Skin epidermis (tissue), 12 donors: Measurements from ENCODE around the gene SOCS3.
"Not testable (repeated sequence)": the region's sequence is repeated elsewhere in the genome, so short reads cannot be mapped to it uniquely, and the experiment has no call there.

Source experiments
- H3K27ac ChIP-seq, 21 experiments: fragments of 200-600 bp; sonication (generic) in 11 of 21; one replicate each; pipeline ENCODE4 v1.5.0; 2020; ENCODE audit warnings: mild to moderate bottlenecking in 3 of 21, inconsistent platforms in 2 of 21, moderate library complexity in 2 of 21
- H3K4me3 ChIP-seq, 7 experiments: fragments of 200-600 bp; sonication (generic) in 2 of 7; one replicate each; pipeline ENCODE4 v1.5.0; 2020; ENCODE audit warnings: inconsistent platforms in 2 of 7, mild to moderate bottlenecking in 2 of 7, moderate library complexity in 1 of 7

The SOCS3 gene

DNA sequence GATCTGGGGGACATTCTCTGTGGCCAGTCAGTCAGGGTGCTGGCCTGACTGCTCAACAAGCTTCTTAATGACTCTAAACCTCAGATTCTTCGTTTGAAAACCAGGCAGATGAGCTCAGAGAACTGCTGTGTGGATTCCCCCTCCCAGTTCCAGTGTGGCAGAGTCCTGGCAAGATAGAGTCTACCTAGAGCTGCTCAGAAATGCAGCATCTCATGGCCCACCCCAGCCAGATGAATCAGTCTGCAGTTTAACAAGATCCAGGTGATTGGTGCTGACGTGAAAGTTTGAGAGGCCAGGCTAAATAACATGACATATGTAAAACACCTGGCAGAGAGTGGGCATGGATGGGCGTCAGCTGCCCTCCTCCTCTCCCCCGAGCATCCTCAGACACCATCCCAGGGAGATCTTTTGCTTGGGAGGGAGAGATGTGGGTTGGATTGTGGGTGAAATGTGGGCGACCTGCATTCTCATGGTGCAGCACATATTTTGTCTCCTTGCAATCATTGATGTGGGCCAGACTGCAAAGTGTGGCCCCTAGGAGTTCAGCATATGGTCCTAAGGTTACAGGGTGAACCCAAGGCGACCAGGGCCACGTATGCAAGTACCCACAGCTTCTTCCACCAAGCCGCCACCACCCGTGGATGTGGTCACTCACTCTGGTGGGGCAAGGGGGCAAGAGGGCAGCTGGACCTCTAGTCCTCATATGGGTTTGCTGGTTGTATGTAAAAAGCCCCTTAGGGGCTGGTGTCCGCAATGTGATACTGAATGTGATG is 19.5 kb downstream of the SOCS3 start:
- peak overlapping the region in 12 of 21 experiments; percentile 31 to 98 (median 92) for H3K27ac ChIP-seq
- H3K4me3 ChIP-seq, result no peak overlapping the region

GRCh38 chr17:78338486-78339259 is 21.2 kb downstream of the SOCS3 start:
- H3K4me3 ChIP-seq, result no peak overlapping the region
- H3K27ac ChIP-seq, result peak overlapping the region in 14 of 21 experiments; percentile 11 to 97 (median 60)

GRCh38 chr17:78337244-78338109 is 22.4 kb downstream of the SOCS3 start:
- Histone ChIP-seq H3K4me3 (no peak overlapping the region), H3K27ac (peak overlapping the region in 18 of 21 experiments; percentile 5 to 97 (median 52))

- H3K27ac ChIP-seq, result peak overlapping the region in 2 of 21 experiments; percentile 24 to 31
Observed at GRCh38 chr17:78335209-78335608, 24.7 kb downstream of the SOCS3 start.

GRCh38 chr17:78332991-78333390 is 26.9 kb downstream of the SOCS3 start:
- H3K27ac ChIP-seq, result peak overlapping the region in 2 of 21 experiments; percentile 19 to 34
- no peak overlapping the region for H3K4me3 ChIP-seq

More at GRCh38 chr17:78335209-78335608, 24.7 kb downstream of the SOCS3 start:
- no peak overlapping the region for H3K4me3 ChIP-seq

DNA sequence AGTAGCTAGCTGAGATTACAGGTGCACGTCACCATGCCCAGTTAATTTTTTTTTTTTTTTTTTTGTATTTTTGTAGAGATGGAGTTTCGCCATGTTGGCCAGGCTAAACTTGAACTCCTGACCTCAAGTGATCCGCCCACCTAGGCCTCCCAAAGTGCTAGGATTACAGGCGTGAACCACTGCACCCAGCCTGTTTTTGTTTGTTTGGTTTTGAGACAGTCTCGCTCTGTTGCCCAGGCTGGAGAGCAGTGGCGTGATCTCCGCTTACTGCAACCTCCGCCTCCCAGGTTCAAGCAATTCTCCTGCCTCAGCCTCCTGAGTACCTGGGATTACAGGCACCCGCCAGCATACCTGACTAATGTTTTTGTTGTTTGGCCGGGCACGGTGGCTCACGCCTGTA is 28.5 kb downstream of the SOCS3 start:
- not testable (repeated sequence) for H3K4me3 ChIP-seq, H3K27ac ChIP-seq

DNA sequence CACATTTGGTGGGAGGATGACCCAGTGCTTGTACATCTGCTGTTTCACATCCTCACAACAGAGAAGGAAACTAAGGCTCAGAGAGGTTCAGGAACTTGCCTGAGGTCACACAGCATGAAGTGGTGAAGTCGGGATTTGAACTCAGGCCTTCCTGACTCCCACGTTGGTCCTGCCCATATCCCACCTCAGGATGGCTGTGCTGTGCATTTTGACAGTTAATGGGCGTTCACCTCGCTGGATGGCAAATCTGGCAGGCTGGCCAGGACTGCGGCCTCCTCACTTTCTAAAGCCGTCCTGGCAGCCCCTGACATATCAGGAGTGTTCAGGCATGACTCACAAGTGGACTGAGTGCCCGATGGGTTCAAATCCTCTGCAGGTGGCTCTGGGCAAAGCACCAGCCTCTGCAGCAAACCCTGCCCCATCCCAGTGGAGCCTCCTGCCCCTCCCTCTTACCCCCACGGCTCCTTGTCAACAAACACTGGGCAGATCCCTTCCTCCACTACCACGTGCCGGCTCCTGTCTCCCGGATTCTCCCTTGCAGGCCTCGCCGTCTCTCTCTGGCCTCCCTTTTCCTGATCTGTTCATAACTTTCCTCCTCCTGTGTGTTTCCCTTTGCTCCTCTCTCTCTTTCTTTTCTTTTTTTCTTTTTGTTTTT is 29.2 kb downstream of the SOCS3 start:
- Histone ChIP-seq H3K4me3 (no peak overlapping the region), H3K27ac (peak overlapping the region in 1 of 21 experiments; percentile 34)

DNA sequence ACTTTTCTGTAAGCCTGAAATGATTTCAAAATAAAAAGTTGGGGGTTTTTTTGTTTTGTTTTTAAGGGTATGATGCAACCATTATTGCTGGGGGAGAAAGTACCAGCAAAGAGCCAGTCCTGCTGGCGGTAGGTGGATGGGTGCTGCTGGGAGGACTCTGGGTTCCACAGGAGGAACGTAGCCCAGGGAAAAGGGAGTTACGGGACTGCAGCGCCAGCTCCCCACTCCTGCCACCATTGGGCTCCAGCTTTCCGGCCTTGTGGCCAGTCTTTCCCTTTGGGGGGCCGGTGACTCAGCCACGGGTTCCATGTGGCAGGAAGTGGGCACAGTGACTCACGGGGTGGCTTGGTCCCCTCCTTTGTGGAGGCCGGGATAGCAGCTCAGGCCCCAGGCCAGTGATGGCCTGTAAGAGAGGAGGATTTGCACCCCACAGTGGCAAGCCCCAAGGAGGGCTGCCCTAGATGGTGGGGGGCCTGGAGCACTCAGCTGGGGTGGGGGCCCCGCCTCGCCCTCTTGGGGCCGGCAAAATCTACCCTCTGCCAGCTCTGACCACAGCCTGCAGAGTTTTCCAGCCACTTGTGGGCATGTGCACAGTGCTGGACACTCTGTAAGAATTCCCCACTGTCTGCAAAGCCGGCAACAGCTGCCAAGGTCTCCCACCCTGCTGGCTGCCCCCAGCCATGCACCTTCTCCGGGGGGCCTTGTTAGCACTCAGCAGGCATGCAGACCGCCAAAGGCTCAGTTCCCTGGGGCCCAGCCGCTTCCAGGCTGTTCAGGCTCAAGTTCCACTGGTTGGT is 30.4 kb downstream of the SOCS3 start:
- peak overlapping the region in 20 of 21 experiments; percentile 19 to 77 (median 66) for H3K27ac ChIP-seq
- no peak overlapping the region for H3K4me3 ChIP-seq

DNA sequence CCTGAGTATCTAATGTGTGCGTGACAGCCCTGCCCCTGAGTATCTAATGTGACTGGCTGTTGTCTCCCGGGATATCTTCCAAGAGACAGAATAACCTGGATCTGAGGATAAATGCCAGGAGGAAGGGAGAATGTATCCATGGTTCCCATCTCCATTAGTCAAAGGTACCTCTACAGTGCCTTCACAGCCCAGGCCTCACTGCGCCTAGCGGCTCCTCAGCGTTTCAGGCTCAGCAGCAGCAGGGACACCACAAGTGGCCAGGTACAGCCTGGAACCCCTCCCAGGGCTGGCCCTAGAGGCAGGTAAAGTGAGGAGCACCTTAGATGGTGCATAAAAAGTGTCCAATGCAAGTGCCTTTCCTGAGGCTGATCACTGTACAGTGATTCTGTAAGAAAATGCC is 32.0 kb downstream of the SOCS3 start:
- H3K27ac ChIP-seq, result peak overlapping the region in 5 of 21 experiments; percentile 11 to 65 (median 42)
- no peak overlapping the region for H3K4me3 ChIP-seq

DNA sequence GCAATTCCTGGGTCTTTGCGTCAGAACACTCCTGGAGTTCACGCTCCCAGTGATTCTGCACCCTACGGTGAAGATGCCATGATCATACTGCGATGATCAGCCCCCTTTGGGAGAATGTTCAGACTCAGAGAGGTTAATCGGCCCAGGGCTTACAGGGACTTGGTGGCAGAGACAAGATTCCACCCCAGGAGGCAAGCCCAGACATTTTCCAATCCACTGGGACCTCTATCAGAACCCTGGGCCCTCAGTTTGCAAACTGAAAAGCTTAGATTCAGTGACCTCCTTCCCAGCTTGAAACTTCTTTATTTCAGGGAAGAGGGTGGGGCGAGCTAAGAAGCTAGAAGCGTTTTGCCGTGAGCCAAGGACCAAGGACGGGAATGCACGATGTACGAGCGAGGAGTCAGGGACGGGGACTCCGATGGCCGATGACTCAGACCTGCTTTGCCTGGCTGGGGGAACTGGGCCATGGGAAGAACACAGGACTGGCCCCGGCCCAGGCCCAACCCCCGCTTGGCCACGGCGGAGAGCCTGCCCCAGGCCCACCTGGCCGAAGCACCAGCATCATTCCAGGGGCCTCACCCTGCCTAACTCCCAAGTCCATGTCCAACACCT is 34.7 kb downstream of the SOCS3 start:
- peak overlapping the region in 1 of 7 experiments; percentile 7 for H3K4me3 ChIP-seq
- peak overlapping the region; percentile 31 to 98 (median 86) for H3K27ac ChIP-seq

GRCh38 chr17:78324391-78325075 is 35.3 kb downstream of the SOCS3 start:
- Histone ChIP-seq H3K4me3 (peak overlapping the region in 1 of 7 experiments; percentile 7), H3K27ac (peak overlapping the region; percentile 36 to 98 (median 86))

DNA sequence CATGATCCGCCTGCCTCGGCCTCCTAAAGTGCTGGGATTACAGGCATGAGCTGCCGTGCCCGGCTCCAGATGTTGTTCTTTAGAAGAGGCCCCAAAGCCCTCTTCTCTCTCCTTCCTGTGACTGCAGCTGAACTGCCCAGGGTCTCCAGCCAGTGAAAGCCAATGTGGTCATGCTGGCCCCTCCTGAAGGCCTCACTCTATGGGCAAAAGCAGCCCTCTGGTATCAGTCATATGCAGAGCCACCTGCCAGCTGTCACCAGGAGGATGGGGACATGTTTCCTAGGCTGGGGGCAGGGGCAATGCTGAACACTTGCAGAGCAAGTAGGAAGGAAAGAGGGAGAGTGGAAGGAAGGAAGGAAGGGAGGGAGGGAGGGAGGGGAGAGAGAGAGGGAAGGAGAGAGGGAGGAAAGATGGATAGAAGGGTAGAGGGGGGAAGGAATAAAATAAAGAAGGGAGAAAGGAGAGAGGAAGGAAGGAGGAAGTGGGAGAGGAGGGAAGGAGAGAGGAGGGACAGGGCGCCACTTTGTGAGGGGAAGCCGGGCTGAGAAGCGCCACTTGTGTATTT is 36.0 kb downstream of the SOCS3 start:
- no peak overlapping the region for H3K4me3 ChIP-seq

DNA sequence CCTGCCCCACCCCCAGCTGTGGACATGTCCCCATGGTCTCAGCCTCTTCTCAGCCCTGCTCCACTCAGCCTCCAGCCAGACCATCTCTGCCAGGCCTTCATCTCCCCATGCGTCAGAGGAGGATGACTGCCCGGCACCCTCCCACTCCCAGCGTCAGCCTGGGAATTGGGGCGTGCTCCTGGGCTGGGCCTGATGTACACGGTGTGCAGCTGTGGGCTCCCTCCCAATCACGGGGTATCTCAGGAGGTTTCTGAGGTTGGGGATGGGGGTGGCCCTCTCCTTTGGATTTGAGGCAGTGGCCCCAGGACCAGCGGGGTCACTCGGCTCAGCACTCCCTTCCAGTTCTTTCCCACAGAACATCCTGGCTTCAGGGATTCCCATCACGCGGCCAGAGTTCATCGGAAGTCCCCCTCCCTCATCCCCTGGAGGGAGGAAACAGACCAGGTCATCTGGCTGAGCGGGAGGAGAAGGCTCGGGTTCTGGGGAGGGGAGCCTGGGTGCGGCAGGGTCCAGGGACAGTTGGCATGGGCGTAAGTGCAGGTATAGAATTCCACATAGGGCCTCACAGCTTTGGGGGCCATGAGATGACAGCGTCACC is 36.9 kb downstream of the SOCS3 start:
- Histone ChIP-seq H3K4me3 (no peak overlapping the region), H3K27ac (peak overlapping the region in 20 of 21 experiments; percentile 32 to 98 (median 86))

More for the DNA sequence above, 36.0 kb downstream of the SOCS3 start:
- H3K27ac ChIP-seq, result peak overlapping the region; percentile 32 to 98 (median 86)

DNA sequence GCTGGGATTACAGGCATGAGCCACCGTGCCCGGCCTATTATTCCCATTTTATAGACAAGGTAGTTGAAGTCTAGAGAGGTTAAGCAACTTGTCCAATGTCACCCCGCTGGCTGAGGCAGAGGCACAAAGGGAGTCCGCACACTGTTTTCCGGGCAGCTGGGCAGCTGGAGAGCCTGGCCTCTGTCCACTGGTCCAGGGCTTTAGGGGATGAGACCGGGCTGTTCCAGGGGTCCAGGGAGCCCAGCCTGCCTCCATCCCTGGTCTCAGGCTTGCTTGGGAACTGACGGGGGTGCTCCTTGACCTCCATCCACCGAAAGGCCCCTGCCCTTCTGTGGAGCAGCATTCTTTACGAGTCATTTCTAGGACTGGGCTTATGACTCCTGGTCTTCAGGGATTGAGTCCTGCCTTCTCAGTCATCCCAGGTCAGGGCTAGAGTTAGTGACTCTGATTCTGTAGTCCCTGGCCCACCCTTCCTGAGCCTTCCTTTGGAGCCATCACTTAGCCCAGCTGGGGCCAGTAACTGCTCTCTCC is 37.5 kb downstream of the SOCS3 start:
- H3K27ac ChIP-seq, result peak overlapping the region in 16 of 21 experiments; percentile 75 to 98 (median 86)
- no peak overlapping the region for H3K4me3 ChIP-seq

DNA sequence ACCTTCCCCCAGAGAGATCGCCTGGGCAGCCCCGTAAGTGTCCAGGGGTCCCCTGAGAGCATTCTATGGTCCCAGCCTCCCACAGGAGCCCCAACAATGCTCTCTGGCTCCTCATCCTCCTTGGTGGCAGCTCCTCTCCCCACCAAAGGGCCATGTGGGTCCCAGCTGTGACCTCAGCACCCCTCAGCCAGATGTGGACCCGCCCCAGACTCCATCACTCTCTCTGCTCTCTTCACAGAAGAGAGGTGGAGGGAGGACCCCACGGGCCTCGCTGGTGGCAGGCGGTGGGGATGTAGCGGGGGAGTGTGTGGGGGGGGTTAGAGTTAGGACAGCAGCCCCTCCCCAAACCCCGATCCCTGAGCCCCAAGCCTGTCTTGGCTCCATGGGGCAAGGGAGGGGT is 41.0 kb downstream of the SOCS3 start:
- Histone ChIP-seq H3K4me3 (no peak overlapping the region), H3K27ac (peak overlapping the region in 9 of 21 experiments; percentile 19 to 98 (median 88))

DNA sequence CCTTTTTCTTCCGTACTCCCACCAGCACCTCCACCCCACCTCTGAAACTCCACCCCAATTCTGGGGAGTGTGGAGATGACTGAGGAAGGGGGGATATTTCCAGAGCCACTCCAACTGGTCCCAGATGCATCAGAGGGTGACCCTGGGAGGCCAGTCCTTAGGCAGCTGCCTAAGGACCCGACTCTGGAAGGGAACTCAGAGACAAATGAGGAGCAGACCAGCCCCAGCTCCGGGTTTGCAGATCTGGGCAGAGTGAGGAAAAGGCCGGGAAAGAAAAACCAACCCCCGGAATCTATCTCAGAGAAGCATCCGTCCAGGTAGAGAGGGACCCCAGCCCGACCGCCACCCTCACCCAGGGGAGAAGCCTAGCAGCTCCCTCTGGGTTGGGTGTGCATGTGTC is 41.5 kb downstream of the SOCS3 start:
- Histone ChIP-seq H3K27ac (peak overlapping the region in 11 of 21 experiments; percentile 19 to 98 (median 88)), H3K4me3 (no peak overlapping the region)
